ENCODE results near the gene GAL.

- TF ChIP-seq POLR2A (IDR thresholded peaks at IDR 0.05; ENCODE audit: low read depth, low read length), result no peak
- TF ChIP-seq POLR2AphosphoS5 (IDR thresholded peaks at IDR 0.05; ENCODE audit: low read depth, low read length), result no peak
These were observed 20.2 kb upstream of the GAL start for GRCh38 chr11:68664141-68664540.
